Measurements from ENCODE around the gene RNPS1.

GRCh38 chr16:2246301-2246885 is 21.5 kb downstream of the RNPS1 start:
- TF ChIP-seq CTCF (IDR thresholded peaks at IDR 0.05; ENCODE audit: low read depth, low read length) (no peak), POLR2A (IDR thresholded peaks at IDR 0.05; ENCODE audit: extremely low read depth, insufficient read length) (no peak)

Measured in NB4 (cell line).